ENCODE results near the gene PCOLCE2.

The PCOLCE2 gene

GRCh38 chr3:142863930-142864920 is 24.7 kb downstream of the PCOLCE2 start:
- FAIRE-seq = no peak

GRCh38 chr3:142863010-142863817 is 25.7 kb downstream of the PCOLCE2 start:
- FAIRE-seq = no peak

- no peak for FAIRE-seq
Observed at GRCh38 chr3:142861926-142862325, 27.0 kb downstream of the PCOLCE2 start.

- no peak for FAIRE-seq
Observed at GRCh38 chr3:142858043-142858442, 30.8 kb downstream of the PCOLCE2 start.

GRCh38 chr3:142857056-142857455 is 31.8 kb downstream of the PCOLCE2 start:
- FAIRE-seq = peak; percentile 95

GRCh38 chr3:142853270-142854168 is 35.4 kb downstream of the PCOLCE2 start:
- FAIRE-seq = no peak

- no peak for FAIRE-seq
Observed at GRCh38 chr3:142852009-142852408, 36.9 kb downstream of the PCOLCE2 start.

GRCh38 chr3:142850395-142851023 is 38.4 kb downstream of the PCOLCE2 start:
- no peak for FAIRE-seq

- FAIRE-seq = no peak
Observed at GRCh38 chr3:142849148-142849547, 39.7 kb downstream of the PCOLCE2 start.

- no peak for FAIRE-seq
Observed at GRCh38 chr3:142846779-142847577, 41.9 kb downstream of the PCOLCE2 start.

GRCh38 chr3:142844339-142844977 is 44.4 kb downstream of the PCOLCE2 start:
- FAIRE-seq = no peak

GRCh38 chr3:142839831-142840230 is 49.1 kb downstream of the PCOLCE2 start:
- no peak for FAIRE-seq

- FAIRE-seq = no peak
Observed at GRCh38 chr3:142837526-142837925, 51.4 kb downstream of the PCOLCE2 start.

- no peak for FAIRE-seq
Observed at GRCh38 chr3:142828703-142829305, 60.1 kb downstream of the PCOLCE2 start.

GRCh38 chr3:142819179-142819578 is 69.7 kb downstream of the PCOLCE2 start:
- FAIRE-seq = no peak

- FAIRE-seq = no peak
Observed at GRCh38 chr3:142818651-142819050, 70.2 kb downstream of the PCOLCE2 start.

- FAIRE-seq = no peak
Observed at GRCh38 chr3:142817897-142818296, 71.0 kb downstream of the PCOLCE2 start.

- FAIRE-seq = no peak
Observed at GRCh38 chr3:142817356-142817755, 71.5 kb downstream of the PCOLCE2 start.

GRCh38 chr3:142815803-142816202 is 73.1 kb downstream of the PCOLCE2 start:
- no peak for FAIRE-seq

GRCh38 chr3:142809259-142809658 is 79.6 kb downstream of the PCOLCE2 start:
- FAIRE-seq = no peak

All from islet of Langerhans (tissue), 1 donor.